GM19238 (cell line): ENCODE measurements around the gene TESPA1.
"Not testable (repeated sequence)": the region's sequence is repeated elsewhere in the genome, so short reads cannot be mapped to it uniquely, and the experiment has no call there.

Experiments used
- DNase-seq: peaks from one replicate; pipeline ENCODE4 v3.0.0; 2011; ENCODE audit warnings: low spot score; ENCODE audit not compliant: insufficient read length

Gene TESPA1

GRCh38 chr12:54986773-54987172, 2.2 kb upstream of the TESPA1 start:
- DNase-seq, result not testable (repeated sequence)

DNA sequence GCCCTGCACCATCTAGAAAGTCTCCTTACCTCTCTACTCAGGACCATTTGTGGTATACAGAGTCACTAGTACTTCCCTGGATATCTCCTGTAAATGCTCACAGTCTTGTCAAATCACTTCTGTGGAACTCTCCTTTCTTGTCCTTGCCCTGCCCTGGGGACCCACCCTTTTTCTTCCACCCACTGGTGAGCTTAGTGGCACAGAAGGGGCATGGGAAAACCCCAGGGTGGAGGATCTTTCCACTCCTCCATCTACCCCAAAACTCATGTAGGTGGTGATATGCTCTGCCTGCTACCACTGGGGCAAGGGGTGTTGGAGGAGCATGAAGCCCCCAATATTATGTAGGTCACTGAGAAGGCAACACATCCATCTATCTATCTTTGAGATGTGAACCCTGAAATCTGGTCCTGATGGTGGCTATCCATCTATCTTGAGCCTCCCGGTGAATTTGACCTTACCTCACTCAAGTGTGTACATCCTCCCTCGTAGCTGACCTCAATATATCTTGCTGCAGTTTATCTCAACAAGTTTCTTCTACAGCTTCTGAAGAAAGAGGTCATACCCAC, 943 bp downstream of the TESPA1 start:
- DNase-seq, result no peak

DNA sequence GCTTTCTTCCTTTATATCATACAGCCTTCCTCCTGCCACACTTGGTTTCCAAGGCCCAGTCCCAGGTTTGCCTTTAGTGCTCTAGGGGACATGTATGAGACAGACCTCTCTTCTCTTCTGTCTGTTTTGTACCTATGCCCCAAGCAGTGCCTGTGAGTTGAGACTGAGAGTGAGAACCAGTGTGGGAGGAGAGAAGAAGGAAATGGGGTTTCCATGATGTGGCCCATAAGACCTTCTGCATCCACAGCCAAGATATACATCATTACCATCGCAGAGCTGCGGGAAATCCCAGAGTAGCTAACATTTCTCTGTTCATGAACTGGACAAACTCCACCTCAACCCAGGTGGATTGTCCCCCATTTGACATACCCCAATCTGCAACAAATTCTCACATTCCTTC, 2.8 kb downstream of the TESPA1 start:
- DNase-seq, result no peak

- no peak for DNase-seq
Observed at GRCh38 chr12:54980341-54980740, 4.2 kb downstream of the TESPA1 start.

- no peak for DNase-seq
Observed at GRCh38 chr12:54977857-54978256, 6.7 kb downstream of the TESPA1 start.

DNA sequence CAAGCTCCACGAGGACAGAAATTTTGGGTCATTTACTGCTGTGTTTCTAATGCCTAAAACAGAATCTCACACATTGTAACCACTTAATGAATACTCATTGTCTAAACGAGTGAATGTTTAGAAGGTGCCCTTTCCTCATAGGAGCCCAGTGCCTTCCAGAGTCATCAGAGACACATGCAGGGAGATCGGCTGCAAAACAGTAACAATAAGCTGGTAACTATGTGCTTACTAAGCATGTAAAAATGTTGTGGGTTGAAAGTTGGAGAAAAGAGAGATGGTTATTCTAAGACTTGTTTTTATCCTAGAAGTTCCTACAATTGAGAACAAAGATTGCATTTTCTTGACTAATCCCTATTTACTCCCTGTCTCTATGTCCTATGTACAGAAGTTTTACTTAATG, 7.4 kb downstream of the TESPA1 start:
- no peak for DNase-seq

DNA sequence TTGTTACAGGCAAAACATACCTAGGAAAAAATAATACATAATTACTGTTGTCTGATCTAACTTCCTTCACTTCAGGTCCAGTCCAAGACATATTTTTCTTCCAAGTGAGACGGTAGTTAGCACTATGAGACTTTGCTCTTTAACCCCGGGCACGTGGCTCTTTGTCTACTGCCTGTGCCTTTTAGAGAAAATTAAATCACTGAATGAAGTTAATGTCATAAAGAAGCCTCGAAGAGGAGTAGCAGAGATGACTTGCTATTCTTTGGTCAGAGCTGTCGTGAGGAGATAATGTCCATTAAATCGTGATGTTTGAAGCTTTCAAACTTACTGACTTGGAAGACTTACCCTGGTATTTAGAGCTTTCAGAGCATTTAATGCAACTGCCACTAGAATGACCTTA, 8.7 kb downstream of the TESPA1 start:
- no peak for DNase-seq

DNA sequence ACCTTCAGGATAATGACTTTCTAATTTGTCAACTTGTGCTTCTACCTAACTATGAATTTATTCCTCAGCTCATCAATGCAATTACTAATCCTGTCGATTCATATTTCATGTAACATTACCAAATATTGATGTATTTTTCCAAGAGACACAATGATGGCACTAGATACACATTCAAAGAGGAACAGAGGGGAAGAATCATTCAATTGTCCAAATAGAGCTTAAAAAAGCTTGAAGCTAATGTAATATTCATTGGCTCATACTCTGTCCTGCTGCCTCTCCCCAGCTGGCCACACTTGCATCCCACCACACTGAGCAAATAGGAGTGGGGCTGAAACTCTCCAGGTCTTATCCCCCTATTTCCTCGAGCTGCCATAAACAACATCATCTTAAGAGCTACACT, 9.3 kb downstream of the TESPA1 start:
- DNase-seq, result no peak

GRCh38 chr12:54974279-54974678, 10.3 kb downstream of the TESPA1 start:
- DNase-seq, result no peak

GRCh38 chr12:54973556-54973955, 11.0 kb downstream of the TESPA1 start:
- no peak for DNase-seq

DNA sequence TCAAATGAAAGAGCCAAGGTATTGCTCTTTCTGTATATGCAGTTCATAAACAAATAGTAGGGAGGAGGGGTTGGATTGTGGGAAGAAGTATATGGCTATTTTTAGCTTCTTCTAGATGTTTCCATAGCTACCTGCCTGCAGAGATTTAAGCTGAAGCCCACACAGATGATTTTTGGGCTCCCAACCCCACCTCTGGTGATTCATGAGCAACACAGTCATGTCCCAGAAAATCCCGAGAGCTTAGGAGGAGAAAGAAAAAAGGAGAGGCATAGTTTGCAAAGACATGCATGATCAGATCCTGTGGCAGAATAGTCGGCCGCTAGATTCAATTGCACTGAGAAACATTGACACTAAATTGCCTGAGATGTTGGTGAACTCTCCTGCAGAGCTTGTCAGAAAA, 13.8 kb downstream of the TESPA1 start:
- DNase-seq, result no peak

DNA sequence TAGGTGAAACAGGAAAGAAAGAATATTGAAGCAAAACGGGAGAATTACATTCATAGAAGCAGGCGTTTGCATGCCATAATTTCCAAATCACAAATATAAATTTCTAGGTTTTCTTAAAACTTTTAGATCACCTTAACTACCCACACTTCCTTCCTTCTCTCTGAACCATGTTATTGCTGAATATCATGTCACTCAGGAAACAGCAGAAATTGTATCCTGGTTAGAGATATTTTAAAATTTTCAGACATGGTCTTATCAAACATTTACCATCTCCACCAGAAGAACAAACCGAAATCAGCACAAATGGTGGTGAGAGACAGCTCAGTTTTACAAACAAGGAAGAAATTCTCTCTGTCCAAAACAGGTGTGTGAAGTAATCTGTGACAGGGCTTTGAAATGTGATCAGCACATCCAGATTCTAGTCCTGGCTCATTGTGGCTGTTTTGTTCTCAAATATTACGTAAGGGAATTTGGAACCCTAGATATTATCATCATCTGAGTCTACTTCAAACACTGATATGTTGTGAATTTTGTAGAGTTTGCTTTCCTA, 16.3 kb downstream of the TESPA1 start:
- DNase-seq, result no peak

DNA sequence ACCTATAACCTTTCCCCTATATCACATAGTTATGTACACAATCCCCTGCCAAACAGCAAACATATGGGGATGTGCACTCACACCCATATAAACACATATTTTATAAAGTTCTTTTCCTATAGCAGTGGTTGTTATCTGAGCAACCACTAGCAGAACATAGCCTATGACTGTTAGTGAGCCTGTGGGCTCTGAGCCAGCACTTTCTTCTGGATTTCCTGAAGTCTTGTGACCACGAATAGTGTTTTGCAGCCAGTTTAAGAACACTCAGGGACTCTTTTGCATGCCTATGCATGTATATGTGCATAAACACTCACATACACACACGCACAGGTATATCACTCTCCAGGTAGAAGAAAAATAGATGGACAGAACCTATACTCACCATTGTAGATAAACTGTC, 17.1 kb downstream of the TESPA1 start:
- DNase-seq, result no peak

GRCh38 chr12:54961190-54961589, 23.4 kb downstream of the TESPA1 start:
- DNase-seq, result no peak

GRCh38 chr12:54959291-54960018, 25.1 kb downstream of the TESPA1 start:
- no peak for DNase-seq

DNA sequence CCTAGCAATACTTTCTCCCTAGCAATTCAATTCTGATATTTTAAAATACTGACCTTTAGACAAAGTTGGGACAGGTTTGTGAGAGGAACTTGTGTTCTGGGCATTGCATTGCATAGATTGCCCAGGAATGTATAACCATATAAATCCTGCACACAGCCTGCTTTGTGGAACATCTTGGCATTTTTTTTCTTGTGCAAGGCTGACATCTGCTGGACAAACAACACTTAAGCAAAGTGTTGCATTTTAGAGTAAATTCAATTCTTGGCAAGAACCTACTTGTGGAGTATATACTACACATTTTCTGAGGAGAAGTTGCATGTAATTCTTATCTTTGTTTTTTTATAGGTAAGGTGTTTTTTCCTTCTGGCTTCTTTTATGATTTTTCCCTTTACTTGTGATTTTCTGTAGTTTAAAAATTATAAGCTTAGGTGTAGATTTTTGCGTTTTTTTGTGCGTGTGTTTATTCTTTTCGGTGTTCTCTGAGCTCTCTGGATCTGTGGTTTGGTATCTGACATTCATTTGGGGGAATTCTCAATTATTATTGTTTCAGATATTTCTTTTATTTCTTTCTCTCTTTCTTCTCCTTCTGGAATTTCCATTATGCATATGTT, 26.4 kb downstream of the TESPA1 start:
- no peak for DNase-seq

- no peak for DNase-seq
Observed at GRCh38 chr12:54956818-54957641, 27.5 kb downstream of the TESPA1 start.

- DNase-seq, result no peak
Observed at GRCh38 chr12:54956322-54956721, 28.2 kb downstream of the TESPA1 start.

DNA sequence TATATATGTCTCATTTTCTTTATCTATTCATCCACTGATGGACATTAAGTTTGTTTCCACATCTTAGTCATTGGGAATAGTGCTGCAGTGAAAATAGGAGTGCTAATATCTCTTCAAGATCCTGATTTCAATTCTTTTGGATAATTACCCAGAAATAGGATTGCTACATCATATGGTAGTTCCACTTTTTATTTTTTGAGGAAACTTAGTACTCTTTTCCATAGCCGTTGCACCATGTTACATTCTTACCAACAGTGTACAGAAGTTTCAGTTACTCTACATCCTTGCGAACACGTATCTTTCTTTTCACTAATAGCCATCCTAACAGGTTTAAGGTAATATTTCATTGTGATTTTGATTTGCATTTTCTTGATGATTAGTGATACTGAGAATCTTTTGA, 29.8 kb downstream of the TESPA1 start:
- no peak for DNase-seq

GRCh38 chr12:54954228-54954627, 30.3 kb downstream of the TESPA1 start:
- no peak for DNase-seq

DNA sequence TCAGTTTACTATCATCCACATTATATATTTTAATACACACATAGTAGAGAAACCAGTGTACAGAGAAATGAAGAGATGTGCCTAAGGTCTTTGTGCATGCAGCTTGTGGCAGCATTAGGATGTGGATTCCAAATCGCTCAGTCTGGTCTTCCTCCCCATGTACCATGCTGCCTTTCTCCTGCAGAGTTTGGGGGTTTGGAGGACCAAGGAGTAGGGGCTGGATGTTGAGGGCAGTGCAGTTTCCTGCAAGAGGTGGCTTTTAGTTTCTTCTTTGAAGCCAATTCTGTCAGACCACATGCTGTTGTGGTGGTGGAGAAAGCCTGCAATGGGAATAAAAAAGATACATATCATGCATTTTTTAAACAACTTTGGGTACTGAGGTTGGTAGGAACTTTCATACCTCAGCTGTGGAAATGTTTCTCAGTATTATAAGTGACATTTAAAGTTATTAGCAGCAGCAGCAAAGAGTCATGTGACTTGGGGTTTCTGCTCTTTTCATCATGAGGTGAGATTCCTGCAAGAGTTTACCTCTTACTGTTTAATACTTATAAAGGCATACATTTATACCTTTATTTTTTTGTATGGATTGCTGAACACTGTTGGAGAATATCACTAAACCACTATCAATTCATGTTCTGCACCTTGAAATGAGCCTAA, 34.4 kb downstream of the TESPA1 start:
- no peak for DNase-seq
